SU-DHL-6 (cell line): Measurements from ENCODE around the gene DHRS7B.
"Not testable (repeated sequence)": the region's sequence is repeated elsewhere in the genome, so short reads cannot be mapped to it uniquely, and the experiment has no call there.

Source experiments
- H2AFZ ChIP-seq: fragments of 200-600 bp; sonication (generic); 2 replicates; pipeline ENCODE4 v1.6.1; 2014; ENCODE audit warnings: low read depth, mild to moderate bottlenecking, moderate library complexity, mixed read lengths, antibody characterized with exemption, low read length; ENCODE audit not compliant: severe bottlenecking
- H3F3A ChIP-seq: fragments of 200-600 bp; shearing (Covaris generic); 2 replicates; pipeline ENCODE4 v1.6.0; 2016; ENCODE audit warnings: antibody characterized with exemption, mild to moderate bottlenecking; ENCODE audit not compliant: insufficient read depth
- H3K27ac ChIP-seq: fragments of 200-600 bp; sonication (generic); 2 replicates; pipeline ENCODE4 v1.5.1; 2016; ENCODE audit warnings: low read depth, mild to moderate bottlenecking, low read length, moderate library complexity, mixed read lengths
- H3K27me3 ChIP-seq: fragments of 200-600 bp; sonication (generic), shearing (Covaris generic); 2 replicates; pipeline ENCODE4 v1.6.0; 2014; ENCODE audit warnings: mild to moderate bottlenecking, low read length
- H3K36me3 ChIP-seq: fragments of 200-600 bp; sonication (generic); 2 replicates; pipeline ENCODE4 v1.6.1; 2014; ENCODE audit warnings: mild to moderate bottlenecking, low read length, mixed read lengths
- H3K4me2 ChIP-seq: fragments of 300-600, 200-600 bp; shearing (Covaris generic), sonication (generic); 2 replicates; pipeline ENCODE4 v1.6.0; 2014; ENCODE audit warnings: low read length, low read depth, mild to moderate bottlenecking; ENCODE audit not compliant: poor library complexity, severe bottlenecking
- H3K4me3 ChIP-seq: fragments of 200-600 bp; sonication (generic); 2 replicates; pipeline ENCODE4 v1.5.1; 2014; ENCODE audit warnings: antibody characterized with exemption, low read length, mild to moderate bottlenecking, mixed read lengths; ENCODE audit not compliant: insufficient read depth, poor library complexity, severe bottlenecking
- H3K79me2 ChIP-seq: fragments of 200-600 bp; sonication (generic); 2 replicates; pipeline ENCODE4 v1.6.1; 2014; ENCODE audit warnings: mild to moderate bottlenecking, low read length, moderate library complexity; ENCODE audit not compliant: insufficient read depth
- H3K9ac ChIP-seq: fragments of 200-600 bp; sonication (generic); 2 replicates; pipeline ENCODE4 v1.7.0; 2014; ENCODE audit warnings: mild to moderate bottlenecking, low read length
- H3K9me2 ChIP-seq: fragments of 200-600 bp; sonication (generic); replicated peaks from 2 replicates; pipeline ENCODE4 v1.6.1; 2014; ENCODE audit warnings: low read length; ENCODE audit not compliant: insufficient read depth
- H3K9me3 ChIP-seq: fragments of 200-600 bp; sonication (generic); 2 replicates; pipeline ENCODE4 v1.6.1; 2014; ENCODE audit warnings: low read length, mixed read lengths; ENCODE audit not compliant: insufficient read depth
- H4K20me1 ChIP-seq: fragments of 200-600 bp; sonication (generic); 2 replicates; pipeline ENCODE4 v1.6.1; 2014; ENCODE audit warnings: low read depth, mild to moderate bottlenecking, antibody characterized with exemption, low read length, moderate library complexity, mixed read lengths
- CTCF ChIP-seq: fragments of 200-600 bp; sonication (generic); IDR thresholded peaks from one replicate; pipeline ENCODE4 v1.5.1; 2017; ENCODE audit warnings: antibody characterized with exemption, mild to moderate bottlenecking, low read length, moderate library complexity; ENCODE audit not compliant: insufficient read depth, poor library complexity, severe bottlenecking
- EZH2phosphoT487 ChIP-seq: fragments of 200-600 bp; sonication (generic), shearing (Covaris generic); conservative IDR thresholded peaks from 2 replicates; pipeline ENCODE4 v1.6.1; 2018; ENCODE audit warnings: mild to moderate bottlenecking, antibody characterized with exemption, low read length, moderate library complexity, mixed read lengths

The DHRS7B gene

GRCh38 chr17:21191698-21192097 lies 64.9 kb downstream of the DHRS7B start:
- H3K27me3 ChIP-seq: no peaks in the 10 kb centered on the region
- H2AFZ ChIP-seq: no peak overlapping the region
- H3F3A ChIP-seq: no peaks in the 10 kb centered on the region; the same call in 1 of the 2 replicates
- no peak overlapping the region for H3K4me2 ChIP-seq
- TF ChIP-seq EZH2phosphoT487 (no peak), CTCF (no peak)
- no peaks in the 10 kb centered on the region for H4K20me1 ChIP-seq
- no peaks in the 10 kb centered on the region for H3K9me2 ChIP-seq
- H3K27ac ChIP-seq: no peak overlapping the region
- no peaks in the 10 kb centered on the region for H3K79me2 ChIP-seq
- H3K36me3 ChIP-seq: no peaks in the 10 kb centered on the region
- H3K9me3 ChIP-seq: no peaks in the 10 kb centered on the region
- H3K4me3 ChIP-seq: no peak overlapping the region
- no peak overlapping the region for H3K9ac ChIP-seq

GRCh38 chr17:21192414-21192813 lies 65.7 kb downstream of the DHRS7B start:
- not testable (repeated sequence) for H3K9me3 ChIP-seq, H3K27me3 ChIP-seq, H3K79me2 ChIP-seq, H3K4me3 ChIP-seq, H4K20me1 ChIP-seq, H2AFZ ChIP-seq, H3F3A ChIP-seq, H3K4me2 ChIP-seq, H3K27ac ChIP-seq, H3K9ac ChIP-seq, H3K36me3 ChIP-seq, H3K9me2 ChIP-seq

GRCh38 chr17:21193031-21193430 lies 66.3 kb downstream of the DHRS7B start:
- no peak overlapping the region for H3K4me3 ChIP-seq
- H3K4me2 ChIP-seq: no peak overlapping the region
- no peaks in the 10 kb centered on the region for H3K9me3 ChIP-seq
- no peak for TF ChIP-seq EZH2phosphoT487
- no peaks in the 10 kb centered on the region for H4K20me1 ChIP-seq
- H2AFZ ChIP-seq: no peak overlapping the region
- H3K9ac ChIP-seq: no peak overlapping the region
- no peaks in the 10 kb centered on the region; the same call in 1 of the 2 replicates for H3K79me2 ChIP-seq
- no peaks in the 10 kb centered on the region for H3K9me2 ChIP-seq
- no peak overlapping the region for H3K27ac ChIP-seq
- no peaks in the 10 kb centered on the region for H3K36me3 ChIP-seq
- H3K27me3 ChIP-seq: no peaks in the 10 kb centered on the region
- H3F3A ChIP-seq: no peaks in the 10 kb centered on the region; the same call in 1 of the 2 replicates

GRCh38 chr17:21194226-21194625 lies 67.5 kb downstream of the DHRS7B start:
- H3K9me2 ChIP-seq: no peaks in the 10 kb centered on the region
- TF ChIP-seq CTCF (no peak), EZH2phosphoT487 (no peak)
- H3K27ac ChIP-seq: no peak overlapping the region
- H3K36me3 ChIP-seq: no peaks in the 10 kb centered on the region
- H3F3A ChIP-seq: no peaks in the 10 kb centered on the region; the same call in 1 of the 2 replicates
- H3K27me3 ChIP-seq: no peaks in the 10 kb centered on the region
- no peak overlapping the region for H3K4me2 ChIP-seq
- H3K9ac ChIP-seq: no peak overlapping the region
- H3K79me2 ChIP-seq: peaks cover 1% of the 10 kb centered on the region; the same call in 1 of the 2 replicates
- H3K9me3 ChIP-seq: no peaks in the 10 kb centered on the region
- no peak overlapping the region for H2AFZ ChIP-seq
- no peaks in the 10 kb centered on the region for H4K20me1 ChIP-seq
- H3K4me3 ChIP-seq: no peak overlapping the region
